ENCODE data around the gene CELF2.

DNA sequence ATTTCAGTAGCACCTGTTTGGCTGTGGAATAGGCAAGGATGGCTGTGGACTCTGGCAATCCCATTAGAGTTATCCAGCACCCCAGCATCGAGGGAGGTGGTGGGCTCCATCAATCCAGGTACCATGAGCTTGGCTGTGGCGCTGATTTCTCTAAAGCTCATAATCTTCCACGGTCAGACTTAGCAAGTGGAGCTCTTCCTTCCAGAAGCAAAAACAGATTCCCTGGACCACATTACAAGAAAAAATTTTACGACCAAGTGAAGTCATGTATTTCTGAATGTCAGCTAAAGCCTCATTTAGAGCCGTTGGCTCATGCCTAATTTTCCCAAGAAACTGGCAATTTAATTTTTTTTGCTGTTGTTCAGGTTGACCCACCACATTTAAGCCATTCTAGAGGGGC lies 135.1 kb downstream of the CELF2 start:
- TF ChIP-seq, protein P1, sequence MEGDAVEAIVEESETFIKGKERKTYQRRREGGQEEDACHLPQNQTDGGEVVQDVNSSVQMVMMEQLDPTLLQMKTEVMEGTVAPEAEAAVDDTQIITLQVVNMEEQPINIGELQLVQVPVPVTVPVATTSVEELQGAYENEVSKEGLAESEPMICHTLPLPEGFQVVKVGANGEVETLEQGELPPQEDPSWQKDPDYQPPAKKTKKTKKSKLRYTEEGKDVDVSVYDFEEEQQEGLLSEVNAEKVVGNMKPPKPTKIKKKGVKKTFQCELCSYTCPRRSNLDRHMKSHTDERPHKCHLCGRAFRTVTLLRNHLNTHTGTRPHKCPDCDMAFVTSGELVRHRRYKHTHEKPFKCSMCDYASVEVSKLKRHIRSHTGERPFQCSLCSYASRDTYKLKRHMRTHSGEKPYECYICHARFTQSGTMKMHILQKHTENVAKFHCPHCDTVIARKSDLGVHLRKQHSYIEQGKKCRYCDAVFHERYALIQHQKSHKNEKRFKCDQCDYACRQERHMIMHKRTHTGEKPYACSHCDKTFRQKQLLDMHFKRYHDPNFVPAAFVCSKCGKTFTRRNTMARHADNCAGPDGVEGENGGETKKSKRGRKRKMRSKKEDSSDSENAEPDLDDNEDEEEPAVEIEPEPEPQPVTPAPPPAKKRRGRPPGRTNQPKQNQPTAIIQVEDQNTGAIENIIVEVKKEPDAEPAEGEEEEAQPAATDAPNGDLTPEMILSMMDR (IDR thresholded peaks at IDR 0.05) = no peak
- TF ChIP-seq EP300 (IDR thresholded peaks at IDR 0.05) (no peak), POLR2AphosphoS5 (IDR thresholded peaks at IDR 0.05) (no peak), POLR2A (IDR thresholded peaks at IDR 0.05) (no peak)

Data from sigmoid colon (tissue), 4 donors.